Measurements from ENCODE around the gene RBCK1.
"Not testable (repeated sequence)": the region's sequence is repeated elsewhere in the genome, so short reads cannot be mapped to it uniquely, and the experiment has no call there.

The RBCK1 gene

DNA sequence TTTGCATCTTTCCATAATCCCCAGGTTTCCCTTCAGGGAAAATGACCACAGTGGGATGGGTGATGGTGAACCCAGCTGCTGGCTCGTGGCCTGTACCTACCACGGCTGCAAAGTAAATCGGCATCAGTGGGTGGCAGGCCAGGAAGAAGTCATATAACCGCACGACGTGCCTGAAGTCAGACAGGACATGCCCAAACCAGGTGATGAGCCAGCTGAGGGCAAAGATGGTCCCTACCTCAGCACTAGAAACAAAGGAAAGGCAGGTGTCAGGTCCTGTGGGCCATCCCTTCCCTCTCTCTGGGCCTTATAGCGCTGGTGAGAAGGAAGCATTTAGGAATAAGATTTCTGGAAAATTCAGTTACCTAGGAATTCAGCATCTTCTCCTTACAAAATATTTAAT lies 32.0 kb downstream of the RBCK1 start:
- no peak for DNase-seq

DNA sequence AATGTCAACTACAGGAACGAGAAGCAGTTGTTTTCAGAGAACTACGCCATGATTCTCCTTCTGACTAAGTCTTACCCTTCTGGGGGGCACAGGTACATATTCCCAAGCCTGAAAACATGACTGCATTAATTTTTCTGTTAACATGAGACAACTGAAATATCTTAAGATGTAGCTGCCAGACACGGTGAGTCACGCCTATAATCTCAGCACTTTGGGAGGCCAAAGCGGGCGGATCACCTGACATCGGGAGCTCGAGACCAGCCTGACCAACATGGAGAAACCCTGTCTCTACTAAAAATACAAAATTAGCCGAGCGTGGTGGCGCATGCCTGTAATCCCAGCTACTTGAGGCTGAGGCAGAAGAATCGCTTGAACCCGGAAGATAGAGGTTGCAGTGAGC lies 32.5 kb downstream of the RBCK1 start:
- no peak for DNase-seq

DNA sequence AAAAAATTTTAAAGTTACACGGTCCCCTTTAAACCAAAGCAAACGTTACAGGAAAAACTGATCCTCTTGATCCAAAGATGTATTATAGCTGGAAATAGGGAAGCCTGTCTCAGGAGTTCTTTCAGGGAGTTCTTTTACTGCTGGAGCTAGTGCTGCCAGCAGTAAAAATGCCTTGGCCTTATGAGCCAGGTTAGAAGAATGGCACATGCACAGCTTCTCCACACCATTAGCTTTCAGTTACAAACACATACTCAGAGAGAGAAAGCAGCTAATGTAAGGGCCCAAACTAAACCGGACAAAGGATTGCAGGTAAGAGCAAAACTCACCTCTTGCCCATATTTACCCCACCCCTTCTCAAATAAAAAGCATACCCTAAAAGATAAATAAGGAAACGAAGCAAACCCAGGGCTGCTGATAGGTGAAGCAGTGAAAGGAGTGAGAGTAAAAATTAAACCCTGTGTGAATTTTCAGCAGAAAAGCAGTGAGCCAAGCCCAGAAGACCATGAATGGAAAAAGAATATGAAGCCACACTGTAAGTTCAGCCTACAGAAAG lies 35.2 kb downstream of the RBCK1 start:
- no peak for DNase-seq

GRCh38 chr20:444117-444516 lies 36.0 kb downstream of the RBCK1 start:
- no peak for DNase-seq

DNA sequence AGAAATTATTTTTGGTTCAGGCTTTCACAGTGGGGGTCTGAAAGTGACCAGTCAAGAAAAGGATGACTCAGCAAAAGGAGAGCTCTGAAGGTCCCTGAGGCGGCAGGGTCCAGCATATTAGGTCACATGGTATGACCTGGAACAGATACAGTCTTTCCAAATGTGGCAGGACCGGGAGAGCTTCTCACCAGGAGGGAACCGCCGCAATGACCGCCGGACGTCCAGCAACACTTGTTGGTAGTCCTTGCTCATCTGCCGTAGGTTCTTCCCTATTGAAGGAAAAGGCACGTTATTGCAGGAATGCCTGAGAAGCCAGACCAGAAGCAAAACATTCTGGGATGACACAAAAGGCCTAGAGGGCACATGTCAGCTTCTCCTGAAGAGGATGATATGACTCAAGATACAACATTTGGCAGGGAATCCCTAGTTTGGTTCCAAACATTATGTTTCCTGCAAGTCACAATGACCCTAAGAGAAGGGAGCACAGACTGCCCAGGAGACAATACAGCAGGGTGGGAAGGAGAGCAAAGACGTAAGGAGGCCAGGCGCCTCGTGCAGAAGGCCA lies 36.8 kb downstream of the RBCK1 start:
- DNase-seq: no peak

- DNase-seq: no peak
Measured at GRCh38 chr20:445514-446336, 37.6 kb downstream of the RBCK1 start.

GRCh38 chr20:452021-452420 lies 43.9 kb downstream of the RBCK1 start:
- not testable (repeated sequence) for DNase-seq

- no peak for DNase-seq
Measured at GRCh38 chr20:454951-455350, 46.9 kb downstream of the RBCK1 start.

DNA sequence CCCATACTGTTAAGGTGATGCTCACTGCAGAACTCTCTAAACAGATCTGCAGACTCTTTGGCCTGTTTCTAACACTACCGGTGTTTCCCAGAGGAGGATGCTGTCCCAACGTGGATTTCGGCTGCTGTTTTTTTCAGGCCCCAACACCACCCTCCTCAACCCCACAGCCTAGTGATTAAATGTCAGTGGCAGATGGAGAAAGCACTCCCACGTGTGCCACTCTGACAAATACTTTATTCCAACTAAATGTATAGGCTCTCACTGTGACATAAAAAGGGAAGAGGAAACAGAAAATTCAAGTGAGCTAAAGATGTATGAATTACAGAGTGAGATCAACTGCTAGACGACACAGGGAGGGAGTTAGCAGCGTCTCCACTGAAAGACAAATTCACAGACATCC lies 50.7 kb downstream of the RBCK1 start:
- no peak for DNase-seq

- no peak for DNase-seq
Measured at GRCh38 chr20:460180-460579, 52.1 kb downstream of the RBCK1 start.

DNA sequence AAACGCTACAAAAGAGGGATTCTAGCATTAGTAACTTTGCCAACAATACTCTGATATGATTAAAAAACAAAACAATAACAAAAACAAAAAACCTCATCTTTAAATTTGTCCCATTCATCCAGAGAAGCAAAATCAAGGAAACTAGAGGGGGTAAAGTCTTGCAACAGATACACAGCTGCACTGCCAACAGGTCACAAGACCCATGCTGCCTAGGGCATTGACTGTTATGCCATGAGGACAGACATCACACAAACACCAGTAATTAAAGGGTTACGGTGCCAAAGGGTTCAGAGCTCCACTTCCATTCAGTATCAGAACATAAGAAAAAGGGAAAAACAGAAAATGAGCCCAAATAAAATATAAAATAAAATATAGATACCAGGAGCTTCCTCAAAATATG lies 52.6 kb downstream of the RBCK1 start:
- DNase-seq: no peak

GRCh38 chr20:461254-462198 lies 53.4 kb downstream of the RBCK1 start:
- peak; percentile 75 for DNase-seq

GRCh38 chr20:462199-462991 lies 54.3 kb downstream of the RBCK1 start, which contains the start of gene TBC1D20:
Gene TBC1D20, minus strand, starts transcription at chr20:462533. Its CDS starts 128 bp downstream, at chr20:462405.
- peak; percentile 91 for DNase-seq

- DNase-seq: no peak
Measured at GRCh38 chr20:467755-468154, 59.7 kb downstream of the RBCK1 start.

DNA sequence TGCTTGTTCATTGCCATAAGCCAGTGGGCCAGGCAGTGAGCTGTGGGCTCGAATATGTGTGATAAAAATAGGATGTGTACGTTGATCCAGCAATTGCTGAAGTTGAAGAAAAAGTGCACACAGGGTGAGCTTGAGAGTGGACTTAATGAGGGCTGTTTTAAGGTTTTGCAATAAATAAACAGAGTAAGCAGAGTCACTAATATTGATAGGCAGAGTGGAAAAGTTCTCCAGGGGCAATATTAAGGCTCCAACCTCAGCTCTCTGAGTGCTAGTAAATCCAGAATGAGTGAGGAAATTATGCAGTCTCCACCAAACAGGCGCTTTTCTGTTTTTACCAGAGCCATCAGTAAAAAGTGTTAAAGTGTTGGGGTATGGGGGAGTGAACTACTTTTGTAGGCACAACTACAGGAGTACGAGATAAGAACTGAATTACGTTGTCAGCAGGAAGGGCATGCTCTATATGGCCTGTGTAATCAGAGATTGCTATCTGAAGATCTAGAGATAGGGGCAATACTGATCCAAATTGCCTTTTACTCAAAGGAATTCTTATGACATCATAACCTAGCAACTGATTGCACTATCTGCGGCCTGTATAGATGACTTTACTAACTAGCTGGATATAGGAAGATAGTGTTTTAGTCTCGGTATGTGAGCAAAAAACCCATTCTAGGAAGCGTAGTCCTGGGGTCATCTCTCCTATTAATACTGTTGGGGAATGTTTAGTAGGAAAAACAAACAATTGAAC lies 61.8 kb downstream of the RBCK1 start:
- no peak for DNase-seq

DNA sequence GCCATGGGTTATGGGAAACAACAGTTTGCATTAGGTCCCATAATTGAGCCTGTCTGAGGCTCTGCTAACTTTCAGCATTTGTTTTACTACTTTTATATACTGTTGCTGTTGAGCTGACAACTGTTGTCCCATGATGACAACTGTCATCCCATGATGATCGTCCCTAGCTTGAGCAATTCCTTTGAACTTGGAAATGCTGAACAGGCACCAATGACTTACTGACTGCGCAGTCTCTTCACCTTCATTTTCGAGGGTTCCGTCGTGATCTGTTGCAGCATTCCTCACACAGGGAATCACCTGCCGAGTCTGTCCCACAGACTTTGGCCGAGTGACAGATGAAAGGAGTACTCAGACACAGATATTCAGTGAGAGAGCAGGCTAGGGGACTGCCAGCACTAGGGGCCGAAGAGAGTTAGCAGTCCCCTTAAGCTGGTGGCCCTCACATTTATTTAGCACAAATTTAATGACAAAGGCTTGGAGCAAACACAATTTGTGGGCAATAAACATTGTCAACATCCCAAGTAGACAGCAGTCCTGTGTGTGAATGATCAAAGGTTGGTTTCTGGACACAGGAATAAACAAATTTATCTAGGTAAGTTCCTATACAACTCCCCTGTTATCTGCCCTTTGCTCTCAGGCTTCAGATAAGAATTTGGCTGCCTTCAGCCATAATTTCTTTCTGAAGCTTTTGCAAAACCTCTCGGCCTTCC lies 64.2 kb downstream of the RBCK1 start:
- no peak for DNase-seq

DNA sequence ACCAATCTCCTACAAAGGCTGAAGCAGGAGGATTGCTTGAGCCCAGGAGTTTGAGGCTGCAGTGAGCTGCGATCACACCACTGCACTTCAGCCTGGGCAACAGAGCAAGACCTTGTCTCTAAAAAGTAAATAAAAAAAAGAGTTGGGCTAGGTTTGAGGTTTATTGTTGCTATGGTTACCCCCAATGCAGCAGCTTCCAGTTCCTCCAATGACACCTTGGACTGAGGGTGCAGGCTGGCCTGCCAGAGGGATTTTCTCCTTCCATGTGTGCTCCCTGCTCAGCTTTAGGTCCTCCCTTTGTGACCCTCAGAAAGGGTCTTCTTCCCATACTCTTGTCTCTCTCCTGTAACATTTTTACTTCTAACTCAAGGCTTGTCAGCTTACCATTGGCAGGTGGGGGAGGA lies 64.8 kb downstream of the RBCK1 start:
- DNase-seq: no peak

DNA sequence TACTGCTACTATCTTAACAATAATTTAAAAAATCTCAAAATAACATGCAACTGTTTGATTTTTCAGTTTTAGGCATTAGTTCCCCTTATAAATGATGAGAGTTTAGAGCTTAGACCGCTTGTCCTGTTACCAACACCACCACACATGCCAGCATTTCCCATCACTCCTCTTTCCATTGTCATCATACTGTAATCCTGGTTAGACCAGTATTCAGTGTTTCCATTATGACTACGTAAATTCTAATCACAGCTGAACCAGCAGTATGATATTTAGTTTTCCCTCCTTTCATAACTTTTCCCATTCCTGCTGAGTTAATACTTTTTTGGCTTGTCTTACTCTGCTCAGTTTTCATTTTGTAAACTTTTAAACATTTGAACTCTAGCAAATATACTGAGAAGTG lies 66.5 kb downstream of the RBCK1 start:
- no peak for DNase-seq

DNA sequence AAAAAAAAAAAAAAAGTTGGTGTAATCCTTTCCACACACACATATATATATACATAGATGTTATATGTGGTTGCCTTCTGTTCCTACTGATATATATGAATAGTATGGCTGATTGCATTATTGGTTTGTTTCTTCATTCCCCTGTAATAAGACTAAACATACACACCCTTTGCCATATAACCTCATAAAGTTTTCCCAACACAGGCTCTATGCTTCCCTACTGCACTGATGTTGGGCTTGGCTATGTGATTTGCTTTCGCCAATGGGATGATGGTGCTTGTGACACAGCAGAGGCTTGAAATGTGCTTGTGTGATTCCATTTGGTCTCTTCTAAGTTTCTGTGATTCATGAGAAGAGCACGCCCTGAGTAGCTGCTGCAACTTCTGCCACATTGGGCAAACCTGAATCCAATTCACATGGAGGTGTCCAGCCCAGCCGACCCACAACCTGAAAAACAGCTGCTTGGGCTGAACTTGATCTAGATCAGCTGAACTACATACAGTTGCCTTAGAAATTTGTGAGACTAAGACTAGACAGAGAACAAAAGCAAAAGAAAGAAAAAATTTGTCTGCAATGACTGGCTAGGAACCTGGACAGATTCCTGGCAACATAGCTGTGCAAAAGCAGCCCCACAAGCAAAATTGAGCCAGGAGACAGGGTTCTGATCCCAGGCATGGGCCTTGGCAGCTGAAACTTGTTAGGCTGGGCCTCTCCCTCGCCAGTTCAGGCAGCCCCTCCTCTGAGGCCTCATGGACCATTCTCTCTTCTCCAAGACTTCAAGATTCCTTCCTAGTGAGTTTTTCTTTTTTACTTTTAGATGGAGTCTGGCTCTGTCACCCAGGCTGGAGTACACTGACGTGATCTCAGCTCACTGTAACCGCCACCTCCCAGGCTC lies 67.6 kb downstream of the RBCK1 start:
- no peak for DNase-seq

Data from NCI-H146 (cell line).